ENCODE measurements around the gene PEX13. TPM values are rescaled to one million over a fixed set of nuclear protein-coding genes. Genes with fewer than 3 reads are reported as not detected.

The PEX13 gene
- total RNA-seq, 1 experiment from 2014 or later, result 22.4 TPM

GRCh38 chr2:60974652-60975051 lies 42.9 kb upstream of the PEX13 start:
- no peak overlapping the region for H2AFZ ChIP-seq (ENCODE audit: low read length)
- no peak overlapping the region for H3K27ac ChIP-seq (ENCODE audit: insufficient read length, low read depth, low read length)
- no peak overlapping the region for H3K4ac ChIP-seq (ENCODE audit: low read depth, low read length)
- no peak overlapping the region for H2AK5ac ChIP-seq (ENCODE audit: insufficient read length, low read length)
- no peaks in the 10 kb centered on the region for H3K9me3 Mint-ChIP-seq
- H3K23me2 ChIP-seq (ENCODE audit: insufficient read length, low read depth, low read length, poor library complexity, severe bottlenecking), result no peaks in the 10 kb centered on the region
- H3K4me1 Mint-ChIP-seq, result no peaks in the 10 kb centered on the region
- no peak overlapping the region for H3K4me3 Mint-ChIP-seq
- H3K9me3 ChIP-seq (ENCODE audit: control insufficient read depth, low read depth, low read length), result no peaks in the 10 kb centered on the region
- H2BK5ac ChIP-seq (ENCODE audit: insufficient read length, low read length), result no peak overlapping the region
- TF ChIP-seq, protein P1, sequence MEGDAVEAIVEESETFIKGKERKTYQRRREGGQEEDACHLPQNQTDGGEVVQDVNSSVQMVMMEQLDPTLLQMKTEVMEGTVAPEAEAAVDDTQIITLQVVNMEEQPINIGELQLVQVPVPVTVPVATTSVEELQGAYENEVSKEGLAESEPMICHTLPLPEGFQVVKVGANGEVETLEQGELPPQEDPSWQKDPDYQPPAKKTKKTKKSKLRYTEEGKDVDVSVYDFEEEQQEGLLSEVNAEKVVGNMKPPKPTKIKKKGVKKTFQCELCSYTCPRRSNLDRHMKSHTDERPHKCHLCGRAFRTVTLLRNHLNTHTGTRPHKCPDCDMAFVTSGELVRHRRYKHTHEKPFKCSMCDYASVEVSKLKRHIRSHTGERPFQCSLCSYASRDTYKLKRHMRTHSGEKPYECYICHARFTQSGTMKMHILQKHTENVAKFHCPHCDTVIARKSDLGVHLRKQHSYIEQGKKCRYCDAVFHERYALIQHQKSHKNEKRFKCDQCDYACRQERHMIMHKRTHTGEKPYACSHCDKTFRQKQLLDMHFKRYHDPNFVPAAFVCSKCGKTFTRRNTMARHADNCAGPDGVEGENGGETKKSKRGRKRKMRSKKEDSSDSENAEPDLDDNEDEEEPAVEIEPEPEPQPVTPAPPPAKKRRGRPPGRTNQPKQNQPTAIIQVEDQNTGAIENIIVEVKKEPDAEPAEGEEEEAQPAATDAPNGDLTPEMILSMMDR (conservative IDR thresholded peaks at IDR 0.05), result no peak
- no peak overlapping the region for H4K5ac ChIP-seq (ENCODE audit: insufficient read length, low read depth, low read length)
- H3K4me1 ChIP-seq (ENCODE audit: insufficient read depth, low read length), result no peaks in the 10 kb centered on the region
- H4K91ac ChIP-seq (ENCODE audit: insufficient read length, low read depth, low read length), result no peak overlapping the region
- H3K79me2 ChIP-seq (ENCODE audit: insufficient read depth, low read length), result no peaks in the 10 kb centered on the region
- WGBS (ENCODE audit: extremely low coverage, insufficient read length, low lambda C conversion rate), result no CpG with 5 or more reads among the region's 16 CpGs
- no peak overlapping the region for H2BK20ac ChIP-seq (ENCODE audit: low read depth, low read length, poor library complexity, severe bottlenecking)
- no peak overlapping the region for H3K56ac ChIP-seq (ENCODE audit: insufficient read length, low read depth, low read length)
- no peak overlapping the region for H2BK12ac ChIP-seq (ENCODE audit: insufficient read length, low read depth, low read length)
- no peaks in the 10 kb centered on the region for H3K36me3 Mint-ChIP-seq (ENCODE audit: insufficient read depth in 1 of 3, low read depth in 3 of 3)
- H3K23ac ChIP-seq (ENCODE audit: insufficient read length, low read depth, low read length), result no peak overlapping the region
- DNase-seq, result no peak
- H3T11ph ChIP-seq (ENCODE audit: low read length), result no peak overlapping the region
- no peaks in the 10 kb centered on the region for H3K79me1 ChIP-seq (ENCODE audit: insufficient read depth, low read depth, low read length, poor library complexity, severe bottlenecking)
- no peak overlapping the region for H3K14ac ChIP-seq (ENCODE audit: insufficient read depth, low read length)
- no peak overlapping the region for H3K27ac Mint-ChIP-seq
- H4K8ac ChIP-seq (replicated peaks; ENCODE audit: insufficient read length, low read depth, low read length), result no peak overlapping the region
- no peak overlapping the region for H3K18ac ChIP-seq (ENCODE audit: insufficient read length, low read depth, low read length)
- no peak overlapping the region for H2BK120ac ChIP-seq (ENCODE audit: low read depth, low read length, poor library complexity, severe bottlenecking)
- no peaks in the 10 kb centered on the region for H3K27me3 Mint-ChIP-seq (ENCODE audit: low read depth)
- no peaks in the 10 kb centered on the region for H4K20me1 ChIP-seq (ENCODE audit: control insufficient read depth, insufficient read depth, insufficient read length)
- no peak overlapping the region for H3K4me2 ChIP-seq (ENCODE audit: insufficient read depth, insufficient read length, low read length)
- H3K9ac ChIP-seq (ENCODE audit: extremely low read depth, insufficient read length, low read length), result no peak overlapping the region
- H2BK15ac ChIP-seq (ENCODE audit: low read depth, low read length), result no peak overlapping the region
- no peaks in the 10 kb centered on the region for H3K27me3 ChIP-seq (ENCODE audit: insufficient read depth, low read length)

Measured in H9 (cell line).